Nephron (organoid): ENCODE measurements around the gene SCGB1D1.

Experiments used
- H3K27ac Mint-ChIP-seq, 3 experiments: 2 replicates each; pipeline ENCODE4 v1.8.0; 2020; ENCODE audit warnings: mixed read lengths in 3 of 3, mild to moderate bottlenecking in 2 of 3, moderate library complexity in 1 of 3
- H3K27me3 Mint-ChIP-seq: 2 replicates; pipeline ENCODE4 v1.8.0; 2021; ENCODE audit warnings: low read depth, mild to moderate bottlenecking, moderate library complexity, mixed read lengths
- H3K36me3 Mint-ChIP-seq: 2 replicates; pipeline ENCODE4 v1.8.0; 2020; ENCODE audit warnings: low read depth, mixed read lengths
- H3K4me1 Mint-ChIP-seq: 2 replicates; pipeline ENCODE4 v1.8.0; 2020; ENCODE audit warnings: mixed read lengths
- H3K4me3 Mint-ChIP-seq, 3 experiments: 2 replicates each; pipeline ENCODE4 v1.8.0; 2020; ENCODE audit warnings: mild to moderate bottlenecking in 3 of 3, mixed read lengths in 3 of 3, moderate library complexity in 2 of 3
- H3K9me3 Mint-ChIP-seq: 2 replicates; pipeline ENCODE4 v1.8.0; 2020; ENCODE audit warnings: mixed read lengths
- TF ChIP-seq, protein P1 (sequence below), 3 experiments: fragments of 200-600 bp; sonication (generic); IDR thresholded peaks; one replicate each; pipeline ENCODE4 v1.5.0; 2021; ENCODE audit warnings: antibody characterized with exemption in 3 of 3; ENCODE audit not compliant: unreplicated experiment in 3 of 3

SCGB1D1 gene

DNA sequence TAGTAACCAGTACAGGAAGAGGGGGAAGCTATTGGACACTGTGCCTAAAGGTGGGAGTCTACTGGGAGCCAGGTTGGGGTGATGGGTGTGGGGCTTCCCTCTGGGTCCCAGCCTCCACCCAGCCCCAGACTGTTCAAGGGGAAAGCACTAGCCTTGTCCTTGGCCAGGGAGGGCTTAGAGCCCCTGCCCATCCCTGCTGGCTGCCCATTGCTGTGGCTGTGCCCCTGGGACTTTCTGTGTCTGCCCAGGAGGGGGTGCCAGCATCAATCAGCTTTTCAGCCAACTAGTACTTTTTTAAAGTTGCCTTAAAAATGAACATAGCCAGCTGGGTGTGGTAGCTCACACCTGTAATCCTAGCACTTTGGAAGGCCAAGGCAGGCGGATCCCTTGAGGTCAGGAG, 46.3 kb upstream of the SCGB1D1 start:
- Mint-ChIP-seq H3K36me3 (peaks cover 39% of the 10 kb centered on the region), H3K4me1 (peaks cover 11% of the 10 kb centered on the region), H3K27me3 (peaks cover 3% of the 10 kb centered on the region), H3K27ac (peak overlapping the region in 1 of 3 experiments; percentile 88), H3K4me3 (no peak overlapping the region), H3K9me3 (no peaks in the 10 kb centered on the region)
- TF ChIP-seq, protein P1, sequence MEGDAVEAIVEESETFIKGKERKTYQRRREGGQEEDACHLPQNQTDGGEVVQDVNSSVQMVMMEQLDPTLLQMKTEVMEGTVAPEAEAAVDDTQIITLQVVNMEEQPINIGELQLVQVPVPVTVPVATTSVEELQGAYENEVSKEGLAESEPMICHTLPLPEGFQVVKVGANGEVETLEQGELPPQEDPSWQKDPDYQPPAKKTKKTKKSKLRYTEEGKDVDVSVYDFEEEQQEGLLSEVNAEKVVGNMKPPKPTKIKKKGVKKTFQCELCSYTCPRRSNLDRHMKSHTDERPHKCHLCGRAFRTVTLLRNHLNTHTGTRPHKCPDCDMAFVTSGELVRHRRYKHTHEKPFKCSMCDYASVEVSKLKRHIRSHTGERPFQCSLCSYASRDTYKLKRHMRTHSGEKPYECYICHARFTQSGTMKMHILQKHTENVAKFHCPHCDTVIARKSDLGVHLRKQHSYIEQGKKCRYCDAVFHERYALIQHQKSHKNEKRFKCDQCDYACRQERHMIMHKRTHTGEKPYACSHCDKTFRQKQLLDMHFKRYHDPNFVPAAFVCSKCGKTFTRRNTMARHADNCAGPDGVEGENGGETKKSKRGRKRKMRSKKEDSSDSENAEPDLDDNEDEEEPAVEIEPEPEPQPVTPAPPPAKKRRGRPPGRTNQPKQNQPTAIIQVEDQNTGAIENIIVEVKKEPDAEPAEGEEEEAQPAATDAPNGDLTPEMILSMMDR (IDR thresholded peaks at IDR 0.05; ENCODE audit: unreplicated experiment in 3 of 3): no peak

DNA sequence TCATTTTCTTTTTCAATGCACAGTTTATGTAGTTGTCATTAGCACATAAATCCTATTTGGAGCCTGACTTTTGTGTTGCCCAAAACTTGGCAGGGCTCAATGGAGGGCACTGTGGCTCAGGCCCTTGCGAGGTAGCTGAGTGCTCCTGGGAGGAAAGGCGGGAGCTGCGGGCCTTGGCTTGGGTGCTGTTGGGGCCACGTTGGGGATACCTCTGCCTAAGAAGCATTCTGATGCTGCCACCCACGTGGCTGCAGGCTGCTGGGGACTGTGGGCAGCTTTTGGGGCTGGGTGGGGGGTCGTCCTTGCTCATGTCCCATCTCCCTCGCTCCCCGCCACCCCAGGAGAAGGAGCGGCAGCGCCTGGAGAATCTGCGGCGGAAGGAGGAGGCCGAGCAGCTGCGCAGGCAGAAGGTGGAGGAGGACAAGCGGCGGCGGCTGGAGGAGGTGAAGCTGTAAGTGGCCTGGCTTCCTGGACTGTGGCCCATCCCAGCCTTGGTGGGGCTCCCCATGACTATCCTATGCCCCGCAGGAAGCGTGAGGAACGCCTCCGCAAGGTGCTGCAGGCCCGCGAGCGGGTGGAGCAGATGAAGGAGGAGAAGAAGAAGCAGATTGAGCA, 45.3 kb upstream of the SCGB1D1 start:
- TF ChIP-seq, protein P1 (IDR thresholded peaks at IDR 0.05; ENCODE audit: unreplicated experiment in 3 of 3): no peak
- Mint-ChIP-seq H3K27me3 (peaks cover 3% of the 10 kb centered on the region), H3K27ac (no peak overlapping the region), H3K36me3 (peaks cover 40% of the 10 kb centered on the region), H3K4me1 (peaks cover 11% of the 10 kb centered on the region), H3K4me3 (no peak overlapping the region), H3K9me3 (no peaks in the 10 kb centered on the region)

DNA sequence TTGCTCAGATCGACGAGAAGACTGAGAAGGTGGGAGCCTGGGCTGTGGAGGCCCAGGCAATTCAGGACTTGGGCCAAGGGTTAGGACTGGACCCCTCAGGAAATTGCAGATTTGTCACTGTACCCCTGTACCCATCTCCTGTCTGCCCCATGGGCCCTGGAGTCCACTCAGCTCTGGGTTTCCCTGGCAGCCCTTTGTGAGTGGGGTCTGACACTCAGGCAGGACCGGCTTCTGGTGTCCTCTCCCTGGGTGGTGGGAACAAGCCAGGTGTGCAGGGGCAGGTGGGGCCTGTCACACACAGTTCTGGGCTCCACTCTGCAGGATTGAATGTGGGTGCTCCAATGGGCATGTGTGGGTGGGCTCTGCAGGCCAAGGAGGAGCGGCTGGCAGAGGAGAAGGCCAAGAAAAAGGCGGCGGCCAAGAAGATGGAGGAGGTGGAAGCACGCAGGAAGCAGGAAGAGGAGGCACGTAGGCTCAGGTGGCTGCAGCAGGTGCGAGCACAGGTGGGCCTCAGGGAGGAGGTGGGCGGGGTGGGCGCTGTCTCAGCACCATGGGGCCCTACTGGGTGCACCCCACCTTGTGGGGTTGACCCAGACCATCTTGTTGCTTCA, 44.6 kb upstream of the SCGB1D1 start:
- no peaks in the 10 kb centered on the region for H3K9me3 Mint-ChIP-seq

DNA sequence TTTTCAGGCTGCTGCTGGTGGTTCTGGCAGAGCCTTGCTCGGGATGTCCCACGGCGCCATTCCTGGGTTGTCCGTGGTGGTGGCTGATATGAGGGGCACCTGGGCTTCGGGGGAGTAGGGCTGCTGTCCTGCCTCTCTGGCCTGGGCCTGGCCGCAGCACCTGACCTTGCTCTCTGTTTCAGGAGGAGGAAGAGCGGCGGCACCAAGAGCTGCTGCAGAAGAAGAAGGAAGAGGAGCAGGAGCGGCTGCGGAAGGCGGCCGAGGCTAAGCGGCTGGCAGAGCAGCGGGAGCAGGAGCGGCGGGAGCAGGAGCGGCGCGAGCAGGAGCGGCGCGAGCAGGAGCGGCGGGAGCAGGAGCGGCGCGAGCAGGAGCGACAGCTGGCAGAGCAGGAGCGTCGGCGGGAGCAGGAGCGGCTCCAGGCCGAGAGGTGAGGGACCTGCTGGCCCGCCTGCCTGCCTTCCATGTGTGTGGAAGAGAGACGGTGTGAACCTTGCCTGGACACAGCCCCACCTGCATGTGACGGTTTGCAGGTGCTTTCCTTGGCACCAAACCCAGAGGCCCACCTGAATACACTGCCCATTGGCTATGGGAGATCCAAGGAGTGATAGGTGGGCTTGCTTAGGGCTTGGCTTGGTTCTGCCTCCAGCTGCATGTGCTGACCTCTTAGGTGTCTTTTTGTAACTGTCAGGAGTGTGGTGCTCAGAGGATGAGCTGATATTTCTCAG, 43.4 kb upstream of the SCGB1D1 start:
- no peaks in the 10 kb centered on the region for H3K9me3 Mint-ChIP-seq
- peaks cover 3% of the 10 kb centered on the region for H3K27me3 Mint-ChIP-seq

More for the DNA sequence above, 44.6 kb upstream of the SCGB1D1 start:
- Mint-ChIP-seq H3K27ac (no peak overlapping the region), H3K4me1 (peaks cover 11% of the 10 kb centered on the region), H3K36me3 (peaks cover 43% of the 10 kb centered on the region), H3K4me3 (no peak overlapping the region), H3K27me3 (peaks cover 3% of the 10 kb centered on the region)
- TF ChIP-seq, protein P1 (IDR thresholded peaks at IDR 0.05; ENCODE audit: unreplicated experiment in 3 of 3): no peak

DNA sequence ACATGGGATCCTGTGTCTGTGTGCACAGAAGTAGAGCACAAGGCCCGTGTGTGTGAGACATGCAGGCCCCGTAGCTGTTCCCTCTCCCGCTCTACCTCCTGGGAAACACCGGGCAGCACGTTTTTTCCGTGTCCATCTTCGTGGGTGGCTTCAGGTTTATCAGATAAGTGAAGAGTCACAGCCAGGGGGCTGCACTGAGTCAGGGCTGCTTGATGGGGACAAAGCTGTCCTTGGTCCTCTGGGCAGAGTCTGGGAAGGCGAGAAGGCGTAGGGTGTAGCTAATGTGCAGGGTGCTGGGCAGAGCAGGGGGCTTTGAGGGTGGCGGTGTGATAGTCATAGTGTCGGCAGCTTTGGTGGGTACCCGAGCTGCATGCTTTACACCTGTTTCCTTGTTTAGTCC, 42.5 kb upstream of the SCGB1D1 start:
- Mint-ChIP-seq H3K27me3 (peaks cover 3% of the 10 kb centered on the region), H3K4me3 (no peak overlapping the region), H3K9me3 (no peaks in the 10 kb centered on the region), H3K27ac (no peak overlapping the region), H3K4me1 (peaks cover 9% of the 10 kb centered on the region), H3K36me3 (peaks cover 53% of the 10 kb centered on the region)
- TF ChIP-seq, protein P1 (IDR thresholded peaks at IDR 0.05; ENCODE audit: unreplicated experiment in 3 of 3): no peak

More for the DNA sequence above, 43.4 kb upstream of the SCGB1D1 start:
- TF ChIP-seq, protein P1 (IDR thresholded peaks at IDR 0.05; ENCODE audit: unreplicated experiment in 3 of 3): no peak
- Mint-ChIP-seq H3K4me3 (no peak overlapping the region), H3K4me1 (peaks cover 11% of the 10 kb centered on the region), H3K27ac (no peak overlapping the region), H3K36me3 (peaks cover 52% of the 10 kb centered on the region)
